Melanocyte of skin (primary cell): Measurements from ENCODE around the gene UNC119B. TPM values are rescaled to one million over a fixed set of nuclear protein-coding genes. Genes with fewer than 3 reads are reported as not detected.

Experiments used
- total RNA-seq, 2 donors: library from RNA; depleted of rRNA; stranded (reverse); fragments of >200 nt; gene quantifications; 2 replicates each; pipeline ENCODE4 v1.2.3, GENCODE V29; 2012

UNC119B gene
- total RNA-seq = 10 to 100 TPM; 13.4 to 16.3 TPM

GRCh38 chr12:120710031-120710804, at the start of gene UNC119B:
UNC119B (plus strand) TSS chr12:120710458; CDS start chr12:120710475, 17 bp downstream.

DNA sequence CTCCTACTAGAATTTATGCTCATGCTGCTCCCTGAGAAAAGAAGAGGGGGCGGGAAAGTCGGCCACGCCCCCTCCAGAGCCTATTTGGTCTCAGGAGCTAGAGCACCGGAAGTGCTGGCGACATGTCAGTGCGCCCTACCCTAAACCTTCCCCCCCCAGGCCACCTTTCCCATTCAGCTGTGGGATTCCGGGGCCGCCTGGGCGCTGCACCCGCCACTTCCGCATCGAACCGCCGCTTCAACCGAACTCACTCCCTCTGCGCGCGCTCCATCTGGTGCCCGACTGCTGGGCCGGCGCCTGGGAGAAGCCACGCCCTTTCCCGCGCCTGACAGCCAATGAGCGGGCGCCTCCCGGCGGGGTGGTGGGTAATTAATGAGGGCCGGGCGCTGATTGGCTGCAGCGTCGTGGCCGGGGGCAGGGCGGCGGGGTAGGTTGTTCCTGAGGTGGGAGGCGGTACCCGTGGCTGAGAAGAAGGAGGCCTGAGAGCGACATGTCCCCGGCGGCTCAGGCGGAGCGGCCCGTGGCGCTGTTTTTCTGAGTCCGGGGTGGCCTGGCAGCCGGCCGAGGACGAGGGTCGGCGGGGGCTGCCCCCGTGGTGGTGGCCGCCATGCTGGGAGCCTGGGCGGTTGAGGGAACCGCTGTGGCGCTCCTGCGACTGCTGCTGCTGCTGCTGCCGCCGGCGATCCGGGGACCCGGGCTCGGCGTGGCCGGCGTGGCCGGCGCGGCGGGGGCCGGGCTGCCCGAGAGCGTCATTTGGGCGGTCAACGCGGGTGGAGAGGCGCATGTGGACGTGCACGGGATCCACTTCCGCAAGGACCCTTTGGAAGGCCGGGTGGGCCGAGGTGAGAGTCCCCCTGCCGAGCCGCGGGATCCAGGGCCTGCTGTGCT, 23.3 kb upstream of the UNC119B start, which contains the start of gene MLEC:
Gene MLEC (plus strand): TSS at position 460 of the 888 bp plus-strand sequence. CDS start 148 bp downstream, at position 608.

DNA sequence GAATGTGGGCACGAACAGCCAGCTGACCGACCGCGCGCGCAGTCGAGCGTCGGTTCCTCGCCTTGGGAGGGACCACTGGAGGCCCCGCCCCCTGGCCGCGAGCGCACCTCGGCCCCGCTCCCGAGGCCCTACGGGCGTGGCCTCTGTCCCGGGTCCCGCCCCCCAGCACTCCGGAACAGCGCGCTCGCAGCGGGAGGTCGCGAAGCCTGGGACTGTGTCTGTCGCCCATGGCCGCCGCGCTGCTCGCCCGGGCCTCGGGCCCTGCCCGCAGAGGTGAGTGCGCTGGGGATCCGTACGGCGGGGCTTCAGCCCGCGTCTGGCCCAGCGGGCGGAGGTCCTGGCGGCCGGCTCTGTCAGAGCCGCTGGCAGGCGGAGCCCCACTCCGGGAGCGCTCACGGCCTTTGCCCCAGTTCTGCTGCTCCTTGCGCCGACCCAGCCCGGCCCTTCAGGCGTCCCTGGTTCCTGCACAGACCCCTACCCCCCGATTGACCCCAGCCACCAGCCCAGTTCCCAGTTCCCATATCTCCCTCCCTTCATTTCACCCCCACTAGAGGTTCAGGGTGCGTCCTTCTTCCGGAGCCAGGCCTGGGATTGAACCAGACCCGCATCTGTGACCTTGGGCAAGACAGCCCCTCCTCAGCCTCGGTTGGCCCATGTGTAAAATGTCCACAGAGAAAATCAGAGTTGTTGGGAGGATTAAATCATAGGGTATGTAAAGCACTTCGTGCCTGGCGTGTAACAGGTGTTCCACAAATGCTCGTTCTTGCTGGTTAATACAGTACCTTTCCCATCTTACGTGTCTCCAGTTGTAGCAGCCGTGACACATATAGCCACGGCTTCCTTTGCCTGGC, 15.6 kb downstream of the UNC119B start, which contains the start of gene ACADS:
Gene ACADS (plus strand): TSS at position 168 of the 851 bp plus-strand sequence. CDS start 60 bp downstream, at position 228.

Other genes starting within 250 kb of the UNC119B start
- 100 to 1,000 TPM in 1 of 2 donors, 10 to 100 TPM in 1; 76.4 to 152 TPM for gene SRSF9, start 240.7 kb upstream of the UNC119B start, total RNA-seq
- 100 to 1,000 TPM; 211 to 343 TPM for gene DYNLL1, start 214.3 kb upstream of the UNC119B start, total RNA-seq
- 10 to 100 TPM; 15.8 to 18.3 TPM for gene COQ5, start 181.3 kb upstream of the UNC119B start, total RNA-seq
- 10 to 100 TPM; 56.4 to 84.3 TPM for gene RNF10, start 176.1 kb upstream of the UNC119B start, total RNA-seq
- 10 to 100 TPM; 39.2 to 88.9 TPM for gene POP5, start 129.1 kb upstream of the UNC119B start, total RNA-seq
- under 1 TPM in 1 of 2 donors, not detected in 1; under 0.01 TPM for gene CABP1, start 69.8 kb upstream of the UNC119B start, total RNA-seq
- gene MLEC, start 23.3 kb upstream of the UNC119B start, total RNA-seq = 100 to 1,000 TPM; 182 to 241 TPM
- 10 to 100 TPM; 21.3 to 23.4 TPM for gene ACADS, start 15.4 kb downstream of the UNC119B start, total RNA-seq
- 1 to 10 TPM; 8.7 to 9.3 TPM for gene SPPL3, start 193.9 kb downstream of the UNC119B start, total RNA-seq